DOHH2 (cell line): Measurements from ENCODE around the gene TGFBR3.

Source experiments
- EZH2phosphoT487 ChIP-seq: fragments of 200-600 bp; sonication (generic); IDR thresholded peaks from 2 replicates; pipeline ENCODE4 v1.6.1; 2017; ENCODE audit warnings: borderline replicate concordance, mild to moderate bottlenecking, antibody characterized with exemption, low read length, moderate library complexity, mixed read lengths
- TF ChIP-seq, protein P1 (sequence below): fragments of 200-600 bp; sonication (generic); IDR thresholded peaks from one replicate; pipeline ENCODE4 v1.5.1; 2014; ENCODE audit warnings: antibody characterized with exemption, mild to moderate bottlenecking, low read depth, low read length; ENCODE audit not compliant: poor library complexity, severe bottlenecking

DNA sequence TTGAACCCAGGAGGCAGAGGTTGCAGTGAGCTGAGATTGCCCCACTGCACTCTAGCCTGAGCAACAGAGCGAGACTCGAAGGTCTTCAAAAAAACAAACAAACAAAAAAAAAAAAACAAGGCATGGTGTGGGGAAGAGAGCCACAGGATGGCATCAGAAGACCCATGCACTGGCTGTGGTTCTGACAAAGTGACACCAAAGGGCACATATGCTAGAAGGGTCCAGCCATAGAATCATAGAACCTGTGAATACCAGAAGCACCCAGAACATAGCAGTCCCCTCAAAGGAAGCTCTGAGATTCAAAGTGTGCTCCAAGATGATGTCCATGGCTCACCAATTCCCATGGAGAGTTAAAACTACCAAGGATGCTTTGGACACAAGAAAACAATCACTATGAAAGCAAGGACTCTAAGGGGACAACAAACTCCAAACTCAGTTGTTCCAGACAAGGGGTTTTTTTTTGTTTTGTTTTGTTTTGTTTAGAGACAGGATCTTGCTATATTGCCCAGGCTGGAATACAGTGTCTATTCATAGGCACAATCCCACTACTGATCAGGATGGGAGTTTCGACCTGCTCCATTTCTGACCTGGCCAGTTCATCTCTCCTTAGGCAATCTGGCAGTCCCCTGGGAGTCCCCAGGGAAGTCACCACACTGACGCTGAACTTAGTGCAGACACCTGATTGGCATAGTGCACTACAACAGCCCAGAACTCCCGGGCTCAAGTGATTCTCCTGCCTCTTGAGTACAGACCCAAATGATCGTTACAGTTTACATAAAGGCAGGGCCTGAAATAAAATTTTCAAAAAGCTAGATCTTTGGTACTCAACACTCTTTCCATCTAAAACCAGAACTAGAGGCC lies 56.4 kb downstream of the TGFBR3 start:
- TF ChIP-seq, protein P1, sequence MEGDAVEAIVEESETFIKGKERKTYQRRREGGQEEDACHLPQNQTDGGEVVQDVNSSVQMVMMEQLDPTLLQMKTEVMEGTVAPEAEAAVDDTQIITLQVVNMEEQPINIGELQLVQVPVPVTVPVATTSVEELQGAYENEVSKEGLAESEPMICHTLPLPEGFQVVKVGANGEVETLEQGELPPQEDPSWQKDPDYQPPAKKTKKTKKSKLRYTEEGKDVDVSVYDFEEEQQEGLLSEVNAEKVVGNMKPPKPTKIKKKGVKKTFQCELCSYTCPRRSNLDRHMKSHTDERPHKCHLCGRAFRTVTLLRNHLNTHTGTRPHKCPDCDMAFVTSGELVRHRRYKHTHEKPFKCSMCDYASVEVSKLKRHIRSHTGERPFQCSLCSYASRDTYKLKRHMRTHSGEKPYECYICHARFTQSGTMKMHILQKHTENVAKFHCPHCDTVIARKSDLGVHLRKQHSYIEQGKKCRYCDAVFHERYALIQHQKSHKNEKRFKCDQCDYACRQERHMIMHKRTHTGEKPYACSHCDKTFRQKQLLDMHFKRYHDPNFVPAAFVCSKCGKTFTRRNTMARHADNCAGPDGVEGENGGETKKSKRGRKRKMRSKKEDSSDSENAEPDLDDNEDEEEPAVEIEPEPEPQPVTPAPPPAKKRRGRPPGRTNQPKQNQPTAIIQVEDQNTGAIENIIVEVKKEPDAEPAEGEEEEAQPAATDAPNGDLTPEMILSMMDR: no peak
- TF ChIP-seq EZH2phosphoT487: no peak
